ENCODE results near the gene MIF.
"Not testable (repeated sequence)": the region's sequence is repeated elsewhere in the genome, so short reads cannot be mapped to it uniquely, and the experiment has no call there.

Gene MIF

DNA sequence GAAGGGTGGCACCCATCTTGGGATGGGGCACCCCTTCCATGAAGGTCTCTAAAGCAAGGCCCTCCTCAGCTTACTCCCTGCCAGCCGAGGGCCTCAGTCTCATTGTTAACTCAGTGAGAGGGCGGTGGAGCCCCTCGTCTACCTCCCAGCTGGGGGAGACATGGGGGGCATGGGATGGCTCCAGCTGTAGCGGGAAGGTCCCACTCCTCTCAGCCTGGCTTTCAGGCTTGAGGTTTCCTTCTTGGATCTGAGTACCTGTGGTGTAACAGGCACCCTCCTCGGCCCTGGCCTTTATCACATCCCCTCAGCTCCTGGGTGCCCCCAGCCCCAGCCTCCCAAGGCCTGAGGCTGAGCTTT, 2.0 kb downstream of the MIF start:
- ChIA-PET CTCF (no interaction called here), POLR2A (interaction anchor here (0.8 to 4.9 kb wide), 2 partner anchors 16 kb away, joined by 3 to 38 read pairs; no protein-coding TSS in a partner anchor)
- no peak for TF ChIP-seq ARNT (IDR thresholded peaks at IDR 0.05)
- TF ChIP-seq PKNOX1 (IDR thresholded peaks at IDR 0.05): no peak
- TF ChIP-seq ELF4 (IDR thresholded peaks at IDR 0.05): no peak
- no peak for TF ChIP-seq FOXA1 (IDR thresholded peaks at IDR 0.05)
- no peak for TF ChIP-seq ZNF384 (IDR thresholded peaks at IDR 0.05)
- no peak for TF ChIP-seq BHLHE40 (IDR thresholded peaks at IDR 0.05; ENCODE audit: borderline replicate concordance)
- no peak for TF ChIP-seq FOXK2 (IDR thresholded peaks at IDR 0.05)
- no peak for TF ChIP-seq TARDBP (IDR thresholded peaks at IDR 0.05)
- no peak for TF ChIP-seq L3MBTL2 (conservative IDR thresholded peaks at IDR 0.05)
- no peak for TF ChIP-seq SUZ12 (IDR thresholded peaks at IDR 0.05)
- no peak for TF ChIP-seq FOXM1 (IDR thresholded peaks at IDR 0.05; ENCODE audit: borderline replicate concordance)
- no peak for TF ChIP-seq CTBP1 (IDR thresholded peaks at IDR 0.05; ENCODE audit: borderline replicate concordance)
- TF ChIP-seq NFRKB (IDR thresholded peaks at IDR 0.05): no peak
- TF ChIP-seq LEF1 (IDR thresholded peaks at IDR 0.05; ENCODE audit: borderline replicate concordance): no peak
- TF ChIP-seq HDGF (IDR thresholded peaks at IDR 0.05; ENCODE audit: borderline replicate concordance): no peak
- TF ChIP-seq SP1 (IDR thresholded peaks at IDR 0.05): no peak
- DNase-seq (ENCODE audit: extremely low spot score): no peak

DNA sequence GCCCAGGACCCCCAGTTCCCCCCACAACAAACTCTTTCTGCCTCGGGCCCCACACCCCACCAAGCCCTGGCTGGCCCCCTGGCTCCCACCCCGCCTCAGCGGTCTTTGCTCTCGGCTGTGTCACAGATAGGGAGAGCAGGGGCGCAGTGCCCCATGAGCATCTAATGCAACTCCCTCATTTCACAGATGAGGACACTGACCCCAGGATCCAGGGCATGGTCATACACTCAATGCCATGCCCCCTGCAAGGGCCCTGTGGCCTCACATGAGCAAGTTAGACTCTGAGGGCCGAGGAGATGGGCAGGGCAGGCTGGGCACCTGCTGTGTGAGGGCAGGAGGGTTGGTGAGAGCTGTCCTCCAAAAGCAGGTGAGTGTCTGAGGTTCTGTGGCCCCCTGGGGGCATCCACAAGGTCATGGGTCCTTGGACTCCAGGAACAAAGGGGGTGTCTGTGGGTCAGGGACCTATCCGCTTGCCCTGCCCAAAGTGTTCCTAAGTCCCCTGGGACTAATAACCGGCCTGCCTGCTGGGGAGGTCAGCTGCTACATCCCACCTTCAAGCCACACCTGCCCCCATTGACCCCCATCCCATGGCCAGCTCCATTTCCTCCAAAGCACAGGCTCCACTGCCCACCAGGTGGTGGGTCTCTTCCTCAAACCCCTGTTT, 2.5 kb downstream of the MIF start:
- TF ChIP-seq FOXM1 (IDR thresholded peaks at IDR 0.05; ENCODE audit: borderline replicate concordance) (no peak), ARNT (IDR thresholded peaks at IDR 0.05) (no peak), BHLHE40 (IDR thresholded peaks at IDR 0.05; ENCODE audit: borderline replicate concordance) (no peak), TARDBP (IDR thresholded peaks at IDR 0.05) (no peak), L3MBTL2 (conservative IDR thresholded peaks at IDR 0.05) (no peak), CTBP1 (IDR thresholded peaks at IDR 0.05; ENCODE audit: borderline replicate concordance) (no peak), FOXA1 (IDR thresholded peaks at IDR 0.05) (no peak), PKNOX1 (IDR thresholded peaks at IDR 0.05) (no peak), HDGF (IDR thresholded peaks at IDR 0.05; ENCODE audit: borderline replicate concordance) (no peak), SUZ12 (IDR thresholded peaks at IDR 0.05) (no peak), ZNF384 (IDR thresholded peaks at IDR 0.05) (no peak), ELF4 (IDR thresholded peaks at IDR 0.05) (no peak), FOXK2 (IDR thresholded peaks at IDR 0.05) (no peak), NFRKB (IDR thresholded peaks at IDR 0.05) (no peak), LEF1 (IDR thresholded peaks at IDR 0.05; ENCODE audit: borderline replicate concordance) (no peak), SP1 (IDR thresholded peaks at IDR 0.05) (no peak)
- ChIA-PET CTCF (no interaction called here), POLR2A (interaction anchor here (0.8 to 4.9 kb wide), 2 partner anchors 15 to 17 kb away, joined by 3 to 38 read pairs; no protein-coding TSS in a partner anchor)
- no peak for DNase-seq (ENCODE audit: extremely low spot score)

DNA sequence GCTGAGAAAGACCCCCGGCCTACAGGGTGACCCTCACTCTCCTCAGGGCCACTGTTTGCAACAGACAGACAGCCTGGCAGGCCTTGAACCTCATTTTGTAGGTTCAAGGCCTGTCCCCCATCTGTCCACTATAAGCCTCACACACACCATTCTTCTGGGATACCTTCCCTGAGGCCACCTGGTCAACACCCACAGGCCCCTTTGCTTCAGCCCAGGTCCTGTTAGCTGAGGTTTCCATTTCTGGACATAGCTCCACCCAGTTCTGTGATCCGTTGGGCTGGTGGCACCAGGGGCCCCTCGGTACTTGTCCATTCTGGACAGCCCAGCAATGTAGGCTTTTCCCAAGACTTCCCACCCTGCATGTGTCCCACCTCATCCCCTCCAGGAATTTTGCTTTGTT, 3.1 kb downstream of the MIF start:
- ChIA-PET POLR2A (interaction anchor here (4.9 kb wide), 1 partner anchor 15 kb away, joined by 38 read pairs; no protein-coding TSS in a partner anchor), CTCF (no interaction called here)
- DNase-seq (ENCODE audit: extremely low spot score): no peak
- TF ChIP-seq FOXK2 (IDR thresholded peaks at IDR 0.05) (no peak), TARDBP (IDR thresholded peaks at IDR 0.05) (no peak)

DNA sequence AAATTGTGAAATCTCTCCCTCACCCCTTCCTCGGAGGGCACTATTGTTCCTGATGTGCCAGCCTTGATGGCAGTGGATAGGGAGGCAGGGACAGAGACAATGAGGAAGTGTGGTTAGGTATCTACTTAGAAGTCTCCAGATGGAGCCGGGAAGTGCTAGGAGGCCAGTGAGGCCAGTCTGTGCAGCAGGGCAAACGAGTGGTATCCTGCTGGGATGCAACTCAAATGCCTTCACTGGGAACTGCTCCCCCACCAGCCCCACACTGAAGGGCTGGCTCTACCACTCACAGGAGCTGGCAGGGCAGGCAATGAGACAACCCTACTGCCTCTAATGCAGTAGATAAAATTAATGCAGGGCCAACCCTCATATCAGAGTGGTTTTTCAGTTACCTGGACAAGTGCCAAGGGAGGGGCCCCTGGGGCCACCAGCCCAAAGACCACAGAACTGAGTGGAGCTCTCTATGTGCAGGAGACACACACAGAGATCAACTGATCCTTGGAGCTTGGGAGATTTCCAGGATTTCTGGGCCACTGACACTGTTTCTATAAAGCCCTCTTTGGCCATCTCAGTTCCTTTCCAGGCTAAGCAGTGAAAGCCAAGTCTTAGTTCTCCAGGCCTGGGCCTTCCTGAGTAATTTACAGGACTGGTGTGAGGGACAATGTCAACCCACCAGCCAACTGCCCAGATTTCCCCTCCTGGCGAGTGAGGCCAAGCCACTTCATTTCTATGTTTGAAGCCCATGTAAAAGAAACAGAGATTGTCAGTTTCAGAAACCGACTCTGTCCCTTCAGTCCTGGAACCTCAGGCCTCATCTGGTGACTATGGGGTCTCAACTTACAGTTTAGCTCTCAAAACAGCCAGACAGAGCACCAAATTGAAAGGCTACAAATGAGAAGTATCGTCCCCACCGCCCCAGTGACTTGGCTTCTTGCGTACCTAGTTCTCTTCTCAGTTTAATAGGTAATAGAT, 4.1 kb downstream of the MIF start:
- no peak for DNase-seq (ENCODE audit: extremely low spot score)
- TF ChIP-seq ARNT (IDR thresholded peaks at IDR 0.05) (no peak), FOXK2 (IDR thresholded peaks at IDR 0.05) (no peak), NFRKB (IDR thresholded peaks at IDR 0.05) (no peak), CTBP1 (IDR thresholded peaks at IDR 0.05; ENCODE audit: borderline replicate concordance) (no peak), LEF1 (IDR thresholded peaks at IDR 0.05; ENCODE audit: borderline replicate concordance) (no peak), SUZ12 (IDR thresholded peaks at IDR 0.05) (no peak), PKNOX1 (IDR thresholded peaks at IDR 0.05) (no peak), ELF4 (IDR thresholded peaks at IDR 0.05) (no peak), L3MBTL2 (conservative IDR thresholded peaks at IDR 0.05) (no peak)
- ChIA-PET CTCF (no interaction called here), POLR2A (interaction anchor here (0.8 to 4.9 kb wide), 3 partner anchors 11 to 22 kb away, joined by 3 to 38 read pairs (median 3); no protein-coding TSS in a partner anchor)

- no peak for DNase-seq (ENCODE audit: extremely low spot score)
- ChIA-PET POLR2A (interaction anchor here (0.9 to 4.9 kb wide), 2 partner anchors 10 to 13 kb away, joined by 3 to 38 read pairs; no protein-coding TSS in a partner anchor), CTCF (no interaction called here)
- no peak for TF ChIP-seq PKNOX1 (IDR thresholded peaks at IDR 0.05)
- TF ChIP-seq FOXK2 (IDR thresholded peaks at IDR 0.05): no peak
Measured at GRCh38 chr22:23899042-23899745, 5.0 kb downstream of the MIF start.

- CTCF ChIA-PET; DNase-seq (ENCODE audit: extremely low spot score): not testable (repeated sequence)
- POLR2A ChIA-PET: interaction anchor here (4.9 kb wide), 1 partner anchor 12 kb away, joined by 38 read pairs; no protein-coding TSS in a partner anchor
Measured at GRCh38 chr22:23900227-23900626, 6.0 kb downstream of the MIF start.
